Erythroblast (primary cell): ENCODE results near the gene COL5A1.

Experiments used
- GATA1 ChIP-seq: IDR thresholded peaks from 2 replicates; pipeline ENCODE4 v1.6.1; 2011; ENCODE audit warnings: low read depth, mild to moderate bottlenecking, control low read depth, low read length, moderate library complexity
- POLR2A ChIP-seq: IDR thresholded peaks from 2 replicates; pipeline ENCODE4 v1.6.1; 2011; ENCODE audit warnings: mild to moderate bottlenecking, low read length

GRCh38 chr9:134766587-134766986 is 125.0 kb downstream of the COL5A1 start:
- TF ChIP-seq POLR2A = no peak
- TF ChIP-seq GATA1 = no peak
